T-helper 2 cell treated with Interferon-gamma antibody and Interleukin-4, amounts not matched to agents 100 ng/mL and 5 ng/mL, for 36 hours (primary cell): ENCODE results near the gene TMEM17. TPM values are rescaled to one million over a fixed set of nuclear protein-coding genes. Genes with fewer than 3 reads are reported as not detected.
"Not testable (repeated sequence)": the region's sequence is repeated elsewhere in the genome, so short reads cannot be mapped to it uniquely, and the experiment has no call there.

Experiments
- intact Hi-C: fragments of 100-400 bp; cut with micrococcal nuclease; formaldehyde crosslinking; loops from one replicate; pipeline ENCODE4 v1.15.1; 2023
- total RNA-seq: library from RNA; stranded (reverse); gene quantifications from 2 replicates; pipeline ENCODE4 v1.2.3, GENCODE V29; 2022

TMEM17 gene
- 0.14 and 0.39 TPM in 2 replicates for total RNA-seq

GRCh38 chr2:62505750-62506420 lies at the start of gene TMEM17:
Gene TMEM17, minus strand, starts transcription at chr2:62506195. Its CDS starts 66 bp downstream, at chr2:62506129.
- intact Hi-C loops, result no loop called here

- intact Hi-C loops, result no loop called here
Measured at GRCh38 chr2:62554440-62554839, 48.4 kb upstream of the TMEM17 start.

DNA sequence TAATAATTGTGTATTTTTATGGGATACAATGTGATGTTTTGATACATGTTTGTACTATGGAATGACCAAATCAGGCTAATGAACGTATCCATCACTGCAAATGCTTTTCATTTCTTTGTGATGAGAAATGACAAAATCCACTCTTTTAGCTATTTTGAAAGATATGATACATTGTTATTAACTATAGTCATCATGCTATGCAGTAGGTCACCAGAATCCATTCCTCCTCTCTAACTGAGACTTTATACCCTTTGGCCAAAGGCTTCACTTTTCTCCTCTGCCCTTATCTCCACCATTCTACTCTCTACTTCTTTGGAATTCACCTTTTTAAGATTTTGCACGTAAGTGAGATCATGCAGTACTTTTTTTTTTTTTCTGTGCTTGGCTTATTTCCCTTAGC lies 44.5 kb upstream of the TMEM17 start:
- intact Hi-C loops, result no loop called here

GRCh38 chr2:62547854-62548253 lies 41.9 kb upstream of the TMEM17 start:
- intact Hi-C loops, result no loop called here

DNA sequence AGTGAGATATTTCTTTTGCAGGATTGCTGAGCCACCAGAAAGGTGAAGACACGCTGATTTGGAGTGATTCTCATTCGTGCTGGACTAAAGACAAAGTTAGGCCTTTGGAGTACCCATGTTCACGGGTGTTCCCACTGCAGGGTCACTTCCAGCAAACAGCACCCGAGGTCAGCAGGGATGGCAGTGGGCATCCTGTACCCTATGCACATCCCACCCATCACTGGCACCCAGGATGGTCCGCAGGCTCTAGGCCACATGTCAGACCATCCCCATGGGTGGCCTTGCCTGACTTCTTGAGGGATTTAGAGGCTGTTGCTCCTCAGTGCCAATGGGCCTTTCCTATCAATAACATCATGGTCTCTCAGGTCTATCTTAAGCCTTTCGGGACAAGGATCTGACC lies 39.3 kb upstream of the TMEM17 start:
- intact Hi-C loops, result no loop called here

GRCh38 chr2:62540408-62541168 lies 34.6 kb upstream of the TMEM17 start:
- intact Hi-C loops, result no loop called here

- intact Hi-C loops, result no loop called here
Measured at GRCh38 chr2:62539606-62540407, 33.8 kb upstream of the TMEM17 start.

GRCh38 chr2:62538756-62539155 lies 32.8 kb upstream of the TMEM17 start:
- intact Hi-C loops, result no loop called here

GRCh38 chr2:62537814-62538213 lies 31.8 kb upstream of the TMEM17 start:
- intact Hi-C loops, result no loop called here

- intact Hi-C loops, result no loop called here
Measured at GRCh38 chr2:62536873-62537547, 31.0 kb upstream of the TMEM17 start.

DNA sequence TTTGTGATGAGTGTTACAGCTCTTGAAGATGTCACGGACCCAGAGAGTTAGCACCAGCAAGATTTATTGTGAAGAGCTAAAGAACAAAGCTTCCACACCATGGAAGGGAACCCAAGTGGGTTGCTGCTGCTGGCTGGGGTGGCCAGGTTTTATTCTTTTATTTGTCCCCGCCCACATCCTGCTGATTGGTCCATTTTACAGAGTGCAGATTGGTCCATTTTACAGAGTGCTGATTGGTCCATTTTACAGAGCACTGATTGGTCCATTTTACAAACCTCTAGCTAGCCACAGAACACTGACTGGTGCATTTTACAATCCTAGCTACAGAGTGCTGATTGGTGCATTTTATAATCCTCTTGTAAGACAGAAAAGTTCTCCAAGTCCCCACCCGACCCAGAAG lies 29.5 kb upstream of the TMEM17 start:
- intact Hi-C loops, result not testable (repeated sequence)

GRCh38 chr2:62531594-62531993 lies 25.6 kb upstream of the TMEM17 start:
- intact Hi-C loops, result no loop called here

GRCh38 chr2:62529758-62530157 lies 23.8 kb upstream of the TMEM17 start:
- intact Hi-C loops, result no loop called here

DNA sequence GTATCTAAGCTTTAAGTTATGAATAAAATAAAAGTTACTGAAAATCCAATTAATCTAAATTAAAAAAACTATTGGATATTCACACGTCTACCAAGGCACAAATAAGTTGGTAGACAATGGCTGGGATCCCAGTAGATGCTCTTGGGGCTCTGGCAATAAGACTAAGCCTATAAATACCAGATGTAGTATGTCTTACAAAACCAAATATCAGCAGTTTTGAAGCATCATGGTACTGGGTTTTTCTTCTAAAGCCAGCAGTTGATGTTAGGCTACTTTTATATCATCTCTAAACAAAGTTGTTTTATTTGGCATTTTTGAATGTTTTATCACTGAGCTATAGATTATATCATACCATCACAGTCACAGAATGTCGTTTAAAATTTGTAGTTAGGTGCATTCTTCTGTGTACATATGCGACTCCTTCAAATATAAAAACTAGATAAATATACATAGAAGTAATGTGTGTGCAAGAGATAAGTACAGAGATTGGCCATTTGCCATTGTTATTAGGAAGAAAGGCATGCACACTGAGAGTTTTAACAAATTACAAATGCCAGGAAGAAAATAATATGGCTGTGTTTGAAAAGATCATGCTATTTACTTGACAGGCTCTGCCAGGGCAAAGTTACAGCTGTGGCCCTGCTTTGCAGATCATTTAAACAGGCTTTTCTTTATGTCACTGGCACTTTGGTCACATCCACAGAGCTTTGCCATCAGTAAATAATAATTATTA lies 21.6 kb upstream of the TMEM17 start:
- intact Hi-C loops, result no loop called here

GRCh38 chr2:62526531-62527381 lies 20.8 kb upstream of the TMEM17 start:
- intact Hi-C loops, result no loop called here

DNA sequence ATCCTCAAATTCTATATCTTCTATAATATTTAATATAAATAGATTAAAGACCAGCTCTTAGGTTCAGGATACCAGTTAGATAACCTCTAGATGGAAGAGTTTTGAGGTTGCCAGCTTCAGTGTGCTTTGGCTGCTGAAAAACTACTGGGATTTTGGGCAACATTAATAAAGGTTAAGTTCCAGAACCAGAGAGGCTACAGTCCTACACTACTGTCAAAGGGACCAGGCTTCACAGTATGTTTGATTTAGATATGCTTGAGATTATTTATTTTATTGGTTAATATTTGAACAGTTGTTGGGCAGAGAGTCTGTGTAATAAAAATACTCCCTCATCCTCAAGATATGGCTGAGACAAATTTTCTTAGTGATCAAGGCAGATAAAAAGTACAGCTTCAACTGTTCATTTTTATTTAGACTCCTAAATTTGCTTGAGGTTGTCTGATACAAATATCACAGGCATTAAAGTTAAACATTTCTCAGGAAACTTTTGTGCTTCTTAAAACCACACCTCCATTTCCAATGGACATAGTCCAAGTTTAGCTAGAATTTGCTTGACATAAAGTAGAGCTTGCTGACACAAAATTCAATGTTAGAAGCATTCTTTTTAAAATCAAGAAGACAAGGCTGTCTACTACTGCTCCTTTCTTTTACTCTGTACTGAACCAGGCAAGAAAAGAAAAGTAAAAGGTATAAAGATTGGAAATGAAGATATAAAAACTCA lies 19.7 kb upstream of the TMEM17 start:
- intact Hi-C loops, result no loop called here

GRCh38 chr2:62524293-62524941 lies 18.4 kb upstream of the TMEM17 start:
- intact Hi-C loops, result no loop called here

- intact Hi-C loops, result not testable (repeated sequence)
Measured at GRCh38 chr2:62521061-62521460, 15.1 kb upstream of the TMEM17 start.

DNA sequence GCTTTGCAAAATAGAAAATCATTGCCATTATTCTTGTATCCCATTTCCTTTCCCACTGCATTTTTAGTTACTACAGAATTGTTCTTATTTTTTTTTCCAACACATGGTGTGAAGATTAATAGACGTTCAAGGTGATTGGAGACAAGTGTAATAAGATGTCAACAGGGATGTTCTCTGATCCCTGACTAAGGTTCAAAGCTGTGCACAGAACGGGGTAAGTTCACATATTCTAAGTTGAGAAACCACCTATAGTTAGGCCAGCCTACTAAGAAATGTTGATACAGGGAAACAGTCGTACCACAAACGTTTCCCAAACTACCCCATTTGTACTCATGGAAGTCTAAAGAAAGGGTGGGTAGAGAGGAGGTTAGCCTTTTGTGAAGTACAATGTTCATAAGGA lies 6.4 kb upstream of the TMEM17 start:
- intact Hi-C loops, result no loop called here
